Embryonic facial prominence (tissue), 1 donor: ENCODE measurements around the gene GATA2.

Source experiments
- DNase-seq: peaks from one replicate; pipeline ENCODE4 v3.0.0-alpha.2; 2016; ENCODE audit errors: extremely low spot score

The GATA2 gene

DNA sequence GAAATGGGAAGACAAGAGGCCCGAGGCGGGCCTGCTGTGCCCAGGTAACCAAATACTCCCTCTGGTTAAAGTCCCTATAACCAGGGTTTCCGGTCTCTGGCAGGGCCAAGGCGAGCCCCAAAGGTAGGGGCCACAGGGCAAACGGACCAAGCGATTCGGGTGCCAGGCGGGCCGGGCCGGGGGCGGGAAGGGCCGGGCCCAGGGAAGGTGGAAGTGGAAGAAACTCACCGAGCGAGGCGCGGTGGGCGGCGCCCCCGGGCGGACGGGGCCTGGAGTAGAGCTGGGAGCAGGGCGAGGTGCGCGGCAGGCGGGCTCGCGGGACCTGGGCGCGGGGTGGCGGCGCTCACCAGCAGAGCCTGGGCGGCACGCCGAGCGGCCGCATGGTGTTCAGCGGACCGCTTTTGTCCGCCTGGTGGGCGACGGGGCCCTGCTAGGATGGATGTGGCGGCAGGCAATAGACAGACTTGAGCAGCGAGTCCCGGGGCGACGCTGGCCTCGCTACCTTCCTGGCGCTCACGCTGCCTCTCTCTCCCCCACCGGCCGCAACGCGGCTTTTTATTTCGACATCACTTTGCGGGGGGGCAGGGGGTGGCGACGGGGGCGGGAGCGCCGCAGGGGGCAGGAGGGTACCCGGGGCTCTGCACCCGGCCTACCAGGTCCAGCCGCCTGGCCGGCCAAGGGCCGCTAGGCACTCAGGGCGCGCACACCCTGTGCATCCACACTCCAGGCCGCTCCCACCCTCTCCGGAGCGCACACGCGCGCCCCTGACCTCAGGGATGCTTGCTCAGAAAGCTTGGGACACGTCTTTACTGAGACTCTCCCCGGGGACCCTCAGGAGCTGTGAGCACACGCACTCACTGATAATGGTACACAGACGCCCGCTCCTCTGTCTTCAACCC lies at the start of gene GATA2:
GATA2 (minus strand) TSS at position 531 of the 899 bp plus-strand sequence. CDS start 6,170 bp downstream, outside the sequence.
- no peak for DNase-seq

DNA sequence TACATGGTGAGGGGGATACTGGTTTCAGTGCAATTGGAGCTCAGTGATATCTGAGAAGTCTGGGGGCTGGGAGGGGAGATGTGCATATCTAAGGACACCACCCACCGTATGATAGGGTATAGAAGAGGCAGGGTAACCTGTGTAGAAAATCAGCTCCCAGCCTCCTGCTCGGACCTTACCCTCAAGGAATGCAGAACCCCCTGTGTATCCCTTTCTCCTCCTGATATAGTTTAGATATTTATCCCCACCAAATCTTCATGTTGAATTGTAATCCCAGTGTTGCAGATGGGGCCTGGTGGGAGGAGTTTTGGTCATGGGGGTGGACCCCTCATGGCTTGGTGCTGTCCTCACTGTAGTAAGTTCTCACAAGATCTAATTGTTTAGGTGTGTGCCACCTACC lies 48.2 kb upstream of the GATA2 start:
- no peak for DNase-seq

DNA sequence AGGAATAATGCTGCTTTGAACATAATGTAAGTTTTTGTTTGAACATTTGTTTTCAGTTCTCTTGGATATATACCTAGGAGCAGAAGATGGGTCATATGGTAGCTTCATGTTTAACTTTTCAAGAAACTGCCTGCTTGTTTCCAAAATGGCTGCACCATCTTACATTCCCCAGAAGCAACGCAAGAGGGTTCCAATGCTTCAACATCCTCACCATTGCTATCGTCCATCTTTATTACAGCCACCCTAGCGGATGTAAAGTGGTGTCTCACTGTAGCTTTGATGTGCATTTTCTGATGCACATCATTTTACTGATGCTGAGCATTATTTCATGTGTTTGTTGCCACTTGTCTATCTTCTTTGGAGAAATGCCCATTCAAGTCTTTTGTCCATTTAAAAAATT lies 46.4 kb upstream of the GATA2 start:
- DNase-seq, result no peak

DNA sequence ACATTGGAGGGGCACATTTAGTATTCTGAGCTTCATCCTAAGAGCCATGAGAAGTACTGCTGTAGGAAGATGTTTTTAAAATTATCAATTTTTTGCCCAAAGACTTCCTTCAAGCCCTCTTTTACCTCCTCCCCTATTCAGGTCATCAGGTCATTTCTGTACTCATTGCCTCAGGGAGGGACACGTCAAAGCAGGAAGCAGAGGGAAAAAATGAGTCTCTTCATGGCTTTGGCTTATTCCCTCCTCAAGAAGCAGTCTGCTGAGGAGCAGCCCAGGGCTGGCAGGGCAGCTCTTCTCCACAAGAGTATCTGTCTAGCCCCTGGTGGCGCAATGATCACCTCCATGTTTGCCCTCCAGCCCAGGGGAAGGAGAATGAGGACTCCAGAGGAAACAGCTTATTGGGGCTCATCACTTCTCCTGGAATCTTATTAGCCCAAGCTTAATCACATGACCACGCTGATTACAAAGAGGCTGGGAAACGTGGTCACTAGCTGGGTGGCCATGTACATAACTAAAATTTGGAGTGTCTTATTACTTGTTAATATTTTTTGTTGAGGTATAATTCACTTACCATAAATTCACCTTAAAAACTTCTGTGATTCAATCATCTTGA lies 44.2 kb upstream of the GATA2 start:
- no peak for DNase-seq

DNA sequence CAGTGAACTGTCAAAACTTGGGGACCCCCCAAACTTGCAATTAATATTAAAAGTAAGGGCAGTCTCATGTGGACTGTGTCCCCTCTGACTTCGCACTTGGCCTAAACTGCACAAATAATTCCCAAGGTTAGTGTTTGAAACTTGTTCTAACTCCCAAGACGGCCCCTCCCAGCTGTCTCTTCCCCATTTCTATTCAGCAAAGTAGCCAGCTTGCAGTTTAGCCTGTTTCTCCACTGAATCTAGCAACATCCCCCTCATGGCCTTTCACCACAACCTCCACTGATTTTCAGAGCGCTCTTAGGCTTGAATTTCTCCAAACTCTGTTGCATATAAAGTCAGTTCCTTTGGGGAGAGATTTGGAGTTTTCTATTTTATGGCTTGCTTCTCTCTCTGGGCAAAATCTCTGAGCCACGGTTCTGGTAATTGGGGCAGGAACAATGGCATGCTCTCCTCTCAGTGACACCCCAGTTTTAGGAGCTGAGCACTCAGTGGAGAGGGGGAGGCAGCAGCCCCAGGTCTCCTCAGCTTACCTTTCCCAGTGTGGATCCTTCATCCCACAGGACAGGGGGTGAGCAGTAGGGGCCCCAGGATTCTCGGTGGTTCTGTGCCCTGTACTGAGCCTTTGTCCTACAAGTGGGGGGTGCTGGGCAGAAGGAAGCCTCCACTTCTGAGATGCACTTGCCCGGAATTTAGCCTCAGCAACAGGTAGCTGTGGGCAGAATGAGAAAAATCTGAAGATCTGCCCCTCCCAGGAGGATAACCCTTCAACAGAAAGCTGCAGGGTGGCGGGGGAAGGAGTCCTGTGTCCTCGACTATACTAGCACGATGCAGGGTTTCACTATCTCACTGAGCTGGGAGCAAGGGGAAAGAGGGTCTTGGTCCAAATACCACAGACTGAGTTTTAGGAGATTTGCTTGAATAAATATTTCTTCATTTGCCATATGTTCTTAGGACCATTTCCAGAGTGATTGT lies 39.3 kb upstream of the GATA2 start:
- DNase-seq, result no peak

DNA sequence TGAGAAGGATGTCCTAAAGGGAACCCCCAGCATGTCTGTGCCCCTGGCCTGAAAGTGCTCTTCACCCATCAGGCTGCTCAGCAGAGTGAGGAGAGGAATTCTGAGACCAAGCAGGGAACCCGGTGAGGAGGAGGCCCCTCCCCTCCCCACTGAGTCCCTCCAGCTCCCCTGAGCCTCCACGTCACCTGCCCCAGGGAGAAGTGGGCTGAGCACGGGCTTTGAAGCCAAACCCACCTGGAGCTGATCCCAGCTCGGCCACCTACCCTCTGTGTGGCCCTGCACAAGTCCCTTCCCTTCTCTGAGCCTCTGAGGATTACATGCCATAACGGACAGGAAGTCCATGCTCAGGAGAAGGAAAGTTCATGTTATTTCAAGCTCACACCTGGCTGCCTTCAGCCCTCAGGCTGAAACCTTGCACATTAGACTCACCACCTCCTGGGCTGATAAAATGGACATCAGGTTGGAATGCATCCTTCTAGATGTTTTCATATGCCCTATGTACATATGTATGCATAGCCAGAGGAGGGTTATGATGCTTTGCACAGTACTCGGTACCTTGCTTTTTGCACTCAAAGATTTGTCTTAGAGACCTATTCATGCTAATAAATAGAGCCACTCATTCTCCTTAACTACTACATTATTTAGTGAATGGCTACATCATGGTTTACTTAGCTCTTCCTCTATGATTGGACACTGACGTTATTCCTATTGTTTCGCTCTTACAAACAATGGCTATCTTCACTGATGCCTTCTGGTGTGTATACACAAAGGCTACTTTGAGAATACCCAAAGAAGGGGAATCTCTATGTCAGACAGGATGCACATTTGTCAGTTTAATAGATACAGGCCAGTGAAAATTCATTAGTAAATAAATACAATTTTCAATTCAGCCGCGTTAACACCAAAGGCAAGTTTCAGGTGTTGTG lies 31.6 kb upstream of the GATA2 start:
- no peak for DNase-seq

DNA sequence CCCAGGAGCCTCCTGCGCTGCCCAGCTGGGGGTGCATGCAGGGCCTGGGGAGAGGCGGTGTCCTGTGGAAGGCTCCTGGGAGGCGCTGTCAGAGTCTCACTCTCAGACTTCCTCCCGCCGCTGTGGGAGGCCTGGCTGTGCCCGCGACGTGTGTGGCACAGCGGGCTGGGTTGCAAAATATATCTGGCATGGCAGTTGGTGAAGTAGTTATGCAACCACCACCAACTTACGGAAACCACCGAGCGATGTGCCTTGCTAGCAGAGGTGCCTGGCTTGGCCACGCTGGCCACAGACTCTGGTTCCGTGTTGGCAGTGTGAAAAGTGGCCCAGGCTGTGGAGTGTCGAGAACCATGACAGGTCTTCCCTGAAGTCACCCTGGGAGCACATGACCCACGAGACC lies 30.6 kb upstream of the GATA2 start:
- DNase-seq, result no peak

DNA sequence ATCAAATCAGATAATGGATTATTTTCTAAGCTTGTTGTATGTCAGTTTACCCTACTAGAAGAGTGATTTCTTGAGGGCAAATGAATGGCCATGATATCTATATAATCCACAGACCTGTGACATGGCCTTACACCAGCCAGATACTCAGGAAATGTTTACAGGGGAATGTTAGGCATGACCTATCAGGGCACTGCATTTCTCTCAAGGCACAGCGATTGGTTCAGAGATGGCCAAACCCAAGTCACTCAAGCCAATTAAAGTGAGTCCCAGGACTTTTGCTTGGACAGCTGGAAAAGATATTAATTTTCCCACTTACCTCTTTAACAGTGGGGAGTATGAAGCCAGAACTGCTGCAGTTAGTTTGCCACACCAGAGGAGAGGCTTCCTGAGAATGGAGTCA lies 28.7 kb upstream of the GATA2 start:
- DNase-seq, result no peak

DNA sequence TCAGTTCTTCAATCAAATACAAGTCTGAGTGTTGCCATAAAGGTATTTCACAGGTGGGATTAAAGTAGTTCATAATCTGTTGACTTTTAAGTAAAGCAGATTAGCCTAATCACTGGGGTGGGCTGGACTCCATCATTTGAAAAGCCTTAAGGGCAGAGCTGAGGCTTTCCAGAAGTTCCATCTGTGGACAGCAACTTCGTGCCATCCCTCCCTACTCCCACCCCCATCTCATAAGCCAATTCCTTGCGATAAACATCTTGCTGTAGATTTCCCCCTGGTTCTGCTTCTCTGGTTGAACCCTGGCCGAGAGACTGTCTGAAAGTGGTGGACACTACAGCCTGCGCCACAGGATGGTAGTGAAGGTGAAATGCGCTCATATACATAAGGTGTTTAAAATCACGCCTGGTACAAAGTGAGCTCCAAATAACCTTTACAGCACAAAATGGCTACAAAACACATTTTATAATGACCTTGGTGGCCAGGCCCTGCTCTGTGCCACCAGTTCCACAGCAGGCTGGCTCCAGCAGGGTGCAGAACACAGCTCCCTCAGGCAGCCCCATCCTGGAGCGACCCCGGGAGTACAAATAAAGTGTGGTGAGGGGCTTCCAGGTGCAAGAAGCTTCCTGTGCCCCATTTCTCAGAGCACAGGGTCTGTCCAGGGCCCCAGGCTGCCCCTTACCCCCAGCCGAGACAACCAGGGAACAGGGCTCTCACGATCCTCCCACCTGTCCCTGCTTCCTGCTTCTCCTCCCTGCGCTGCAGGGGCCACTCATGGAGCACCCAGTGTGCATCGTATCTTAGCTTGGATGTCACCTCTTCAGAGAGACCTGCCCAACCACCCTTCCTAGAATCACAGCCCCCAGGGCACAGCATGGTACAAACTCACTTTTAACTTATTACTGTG lies 25.8 kb upstream of the GATA2 start:
- no peak for DNase-seq

DNA sequence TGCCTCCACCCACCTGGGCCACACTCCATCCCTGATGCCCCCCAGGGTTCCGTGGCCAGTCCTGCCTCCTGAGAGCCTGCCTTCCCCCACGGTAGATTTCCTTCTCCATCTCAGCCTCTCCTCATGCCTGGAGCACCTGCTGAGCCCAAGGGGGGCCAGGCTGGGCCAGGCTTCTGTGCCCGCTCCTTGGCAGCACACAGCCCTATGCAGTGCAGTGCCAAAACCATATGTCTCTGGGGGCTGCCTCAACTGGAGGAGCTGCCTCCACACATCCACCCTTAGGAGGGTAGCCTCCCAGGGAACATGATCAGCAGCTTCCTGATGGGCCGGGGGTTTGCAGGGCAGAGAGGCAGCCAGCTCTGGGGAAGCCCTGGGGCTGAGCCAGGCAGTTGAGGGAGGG lies 24.6 kb upstream of the GATA2 start:
- DNase-seq, result no peak

DNA sequence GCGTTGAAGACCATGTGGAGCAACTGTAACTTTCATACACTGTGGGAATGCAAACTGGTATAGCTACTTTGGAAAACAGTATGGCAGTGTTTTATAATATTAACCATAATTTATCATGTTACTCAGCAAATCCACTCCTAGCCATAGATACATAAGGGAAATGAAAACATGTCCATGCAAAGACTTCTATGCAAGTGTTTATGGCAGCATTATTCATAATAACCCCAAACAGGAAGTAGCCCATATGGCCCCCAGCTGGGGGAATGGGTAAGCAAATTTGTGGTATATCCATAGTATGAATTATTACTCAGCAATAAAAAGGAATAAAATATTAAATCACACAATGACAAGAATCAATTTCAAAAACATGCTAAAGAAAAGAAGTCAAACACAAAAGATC lies 23.0 kb upstream of the GATA2 start:
- no peak for DNase-seq

DNA sequence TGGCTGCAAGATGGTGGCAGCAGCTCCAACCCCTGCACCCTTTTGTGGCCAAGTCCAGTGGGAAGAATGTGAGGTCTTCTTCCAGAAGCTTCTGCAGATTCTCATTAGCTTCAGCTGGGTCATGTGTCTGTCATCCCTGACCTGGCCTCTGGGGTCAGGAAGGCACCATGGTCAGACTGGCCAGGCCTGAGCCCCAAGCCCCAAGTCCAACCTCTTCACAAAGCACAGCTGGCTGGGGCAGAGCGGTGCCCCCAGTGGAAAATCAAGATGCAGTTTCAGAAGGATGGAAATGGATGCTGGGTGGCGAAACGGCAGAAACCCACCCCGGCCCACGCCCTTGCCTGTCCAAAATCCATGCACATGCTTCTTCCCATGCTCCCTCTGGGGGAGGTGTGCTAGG lies 15.9 kb upstream of the GATA2 start:
- DNase-seq, result no peak

DNA sequence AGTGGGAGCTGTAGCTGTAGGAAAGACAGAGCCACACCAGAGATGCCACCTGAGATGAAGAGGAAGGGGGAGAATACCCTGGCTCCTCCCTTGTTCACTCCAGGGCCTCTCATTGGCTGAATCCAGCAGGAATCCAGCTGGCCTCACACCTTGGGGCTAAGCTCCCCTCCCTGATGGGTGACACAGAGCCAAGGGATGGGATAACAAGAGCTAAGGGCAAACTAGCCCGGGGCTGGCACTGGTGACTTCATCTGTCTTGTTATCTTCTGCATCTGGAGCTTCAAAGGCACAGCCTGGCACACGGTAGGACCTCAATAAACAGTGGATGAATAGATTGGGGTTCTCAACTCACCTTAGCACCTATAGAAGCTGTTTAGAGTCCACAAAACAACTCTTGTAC lies 13.8 kb upstream of the GATA2 start:
- no peak for DNase-seq

DNA sequence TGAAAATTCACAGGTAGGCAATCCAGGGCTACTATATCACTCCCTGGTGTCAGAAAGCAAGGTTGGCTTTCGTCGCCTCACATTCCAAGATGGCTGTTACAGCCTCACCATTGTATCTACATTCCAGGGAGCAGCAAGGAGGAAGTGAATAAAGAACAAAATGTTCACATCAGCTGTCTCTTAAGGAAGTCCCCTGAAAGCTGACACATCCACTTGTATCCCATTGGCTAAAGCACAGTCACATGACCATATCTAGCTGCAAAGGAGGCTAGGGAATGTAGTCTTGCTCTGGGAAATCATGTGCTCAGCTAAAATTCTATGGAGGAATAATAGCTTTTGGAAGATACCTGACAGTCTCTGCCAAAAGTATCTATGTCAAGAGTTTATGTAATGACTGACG lies 12.8 kb upstream of the GATA2 start:
- DNase-seq, result no peak

DNA sequence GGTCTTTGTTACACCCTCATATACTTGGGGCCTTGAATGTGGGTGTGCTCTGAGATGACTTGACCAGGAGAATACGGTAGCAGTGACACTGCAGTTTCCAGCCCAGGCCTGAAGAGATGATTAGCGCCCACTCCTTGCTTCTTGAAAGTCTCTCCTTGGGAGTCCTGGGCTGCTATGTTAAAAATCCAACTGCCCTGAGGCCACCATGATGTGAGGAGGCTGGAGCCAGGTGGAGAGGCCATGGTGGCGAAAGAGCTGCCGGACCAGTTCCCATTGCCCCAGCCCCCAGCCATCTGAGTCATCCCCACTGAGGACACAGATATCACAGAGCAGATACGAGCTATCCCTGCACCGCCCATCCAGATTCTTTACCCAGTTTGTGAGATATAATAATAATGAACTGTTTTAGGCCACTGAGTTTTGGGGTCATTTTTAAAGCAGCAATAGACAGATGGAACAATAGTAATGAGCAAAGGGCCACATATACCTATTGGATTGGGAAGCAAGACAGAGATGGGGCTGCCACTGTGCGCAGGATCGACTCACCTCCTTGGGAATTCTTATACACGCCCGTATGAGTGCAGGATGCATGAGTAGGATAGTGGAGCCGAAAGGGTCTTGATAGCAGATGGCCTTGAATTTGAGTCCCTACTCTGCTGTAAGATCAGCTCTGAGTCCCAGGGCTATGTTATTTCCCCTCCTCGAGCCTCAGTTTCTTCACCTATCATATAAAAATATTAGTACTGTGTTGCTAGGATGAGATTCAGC lies 12.1 kb upstream of the GATA2 start:
- DNase-seq, result no peak

DNA sequence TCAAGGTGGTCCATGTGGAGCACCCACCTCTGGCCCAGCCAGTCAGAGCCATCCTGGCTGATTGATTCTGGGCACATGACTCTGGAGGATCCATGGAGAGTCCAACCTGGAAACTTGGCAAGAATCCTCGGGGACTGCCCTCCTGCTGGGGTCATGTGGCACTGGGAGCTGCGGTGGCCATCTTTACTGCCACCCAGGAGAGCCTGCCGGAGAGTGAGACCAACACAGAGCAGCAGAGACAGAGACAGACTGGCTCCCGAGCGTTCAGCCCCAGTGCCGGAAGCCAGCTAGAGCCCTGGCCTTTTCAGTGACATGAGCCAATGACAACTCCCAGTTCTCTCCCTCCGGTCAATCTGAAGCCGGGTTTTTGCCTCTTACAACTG lies 11.5 kb upstream of the GATA2 start:
- no peak for DNase-seq

DNA sequence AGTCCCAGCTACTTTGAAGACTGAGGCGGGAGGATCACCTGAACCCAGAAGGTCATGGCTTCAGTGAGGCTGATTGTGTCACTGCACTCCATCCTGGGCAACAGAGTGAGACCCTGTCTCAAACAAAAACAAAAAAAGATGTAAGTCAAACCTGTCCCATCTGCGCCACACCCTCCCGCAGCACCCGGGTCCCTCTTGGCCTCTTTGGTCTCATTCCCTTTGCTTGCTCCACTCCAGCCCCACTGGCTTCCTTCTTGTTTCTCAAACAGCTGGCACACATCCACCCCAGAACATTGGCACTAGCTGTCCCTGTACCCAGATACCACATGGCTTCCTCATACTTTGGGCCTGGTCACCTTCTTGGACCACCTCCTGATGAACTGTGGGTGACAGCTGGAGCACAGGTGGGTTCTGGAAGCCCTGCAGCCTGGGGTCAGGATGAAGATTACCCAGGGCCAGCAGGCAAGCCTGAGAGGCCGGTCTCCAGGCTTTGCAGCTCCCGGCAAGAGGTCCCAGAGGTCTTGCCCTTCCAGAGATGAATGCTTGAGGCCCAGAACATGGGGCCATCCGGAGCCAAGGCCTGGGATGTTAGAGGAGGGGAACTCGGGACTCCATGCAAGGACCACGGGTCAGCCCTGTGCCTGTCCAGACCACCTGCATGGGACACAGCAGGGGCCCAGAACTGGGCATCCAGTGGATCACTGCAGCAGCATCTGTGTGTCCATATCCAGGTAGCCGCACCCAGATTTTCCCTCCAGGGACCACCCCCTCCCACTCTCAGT lies 10.9 kb upstream of the GATA2 start:
- no peak for DNase-seq

DNA sequence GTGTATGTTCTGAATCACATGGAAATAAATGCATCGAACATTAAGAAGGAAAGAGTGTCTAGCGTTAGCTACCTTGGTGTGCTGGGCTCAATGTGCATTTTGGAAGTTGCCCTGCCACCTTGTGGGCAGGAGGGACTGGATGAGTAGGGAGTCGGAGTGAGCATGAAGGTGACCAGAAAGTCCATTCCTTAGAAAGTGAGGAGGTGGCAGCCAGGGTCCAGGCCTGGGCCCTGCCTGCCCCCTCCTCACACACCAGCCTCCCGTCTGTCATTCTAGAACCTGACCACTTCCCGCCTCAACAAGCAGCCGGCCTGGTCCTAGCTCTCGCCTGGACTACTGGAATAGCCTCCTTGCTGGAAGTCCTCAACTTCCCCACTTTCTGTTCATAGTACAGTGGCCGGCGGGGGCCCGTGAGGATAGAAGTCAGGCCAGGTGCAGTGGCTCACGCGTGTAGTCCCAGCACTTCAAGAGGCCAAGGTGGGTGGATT lies 10.2 kb upstream of the GATA2 start:
- no peak for DNase-seq
